Body of pancreas (tissue), 4 donors: ENCODE measurements around the gene HOXA9.

Experiments used
- POLR2A ChIP-seq, 3 donors: fragments of 450-650 bp; IDR thresholded peaks; one replicate each; pipeline ENCODE4 v1.6.1; 2016; ENCODE audit warnings: antibody characterized with exemption in 3 of 3, mild to moderate bottlenecking in 2 of 3
- TF ChIP-seq, protein P1 (sequence below), 7 experiments: fragments of 450-650 bp in 4 of 7; fragments of 200-600 bp in 3 of 7; sonication (generic) in 3 of 7; IDR thresholded peaks; one replicate each; pipeline ENCODE4 v1.5.1; 2016 to 2019; ENCODE audit warnings: antibody characterized with exemption in 7 of 7

- TF ChIP-seq, protein P1, sequence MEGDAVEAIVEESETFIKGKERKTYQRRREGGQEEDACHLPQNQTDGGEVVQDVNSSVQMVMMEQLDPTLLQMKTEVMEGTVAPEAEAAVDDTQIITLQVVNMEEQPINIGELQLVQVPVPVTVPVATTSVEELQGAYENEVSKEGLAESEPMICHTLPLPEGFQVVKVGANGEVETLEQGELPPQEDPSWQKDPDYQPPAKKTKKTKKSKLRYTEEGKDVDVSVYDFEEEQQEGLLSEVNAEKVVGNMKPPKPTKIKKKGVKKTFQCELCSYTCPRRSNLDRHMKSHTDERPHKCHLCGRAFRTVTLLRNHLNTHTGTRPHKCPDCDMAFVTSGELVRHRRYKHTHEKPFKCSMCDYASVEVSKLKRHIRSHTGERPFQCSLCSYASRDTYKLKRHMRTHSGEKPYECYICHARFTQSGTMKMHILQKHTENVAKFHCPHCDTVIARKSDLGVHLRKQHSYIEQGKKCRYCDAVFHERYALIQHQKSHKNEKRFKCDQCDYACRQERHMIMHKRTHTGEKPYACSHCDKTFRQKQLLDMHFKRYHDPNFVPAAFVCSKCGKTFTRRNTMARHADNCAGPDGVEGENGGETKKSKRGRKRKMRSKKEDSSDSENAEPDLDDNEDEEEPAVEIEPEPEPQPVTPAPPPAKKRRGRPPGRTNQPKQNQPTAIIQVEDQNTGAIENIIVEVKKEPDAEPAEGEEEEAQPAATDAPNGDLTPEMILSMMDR (IDR thresholded peaks at IDR 0.05) = no peak
- TF ChIP-seq POLR2A (IDR thresholded peaks at IDR 0.05) = no peak
Measured at GRCh38 chr7:27133409-27134231, 31.7 kb downstream of the HOXA9 start.
